Thyroid gland (tissue), 4 donors: Measurements from ENCODE around the gene KIF20B.

Source experiments
- POLR2A ChIP-seq, 2 donors: fragments of 450-650 bp; IDR thresholded peaks; one replicate each; pipeline ENCODE4 v1.6.1; 2017; ENCODE audit warnings: antibody characterized with exemption in 2 of 2, mild to moderate bottlenecking in 2 of 2, moderate library complexity in 1 of 2
- TF ChIP-seq, protein P1 (sequence below), 6 experiments: fragments of 200-600 bp in 3 of 6; fragments of 450-650 bp in 3 of 6; sonication (generic) in 3 of 6; IDR thresholded peaks; one replicate each; pipeline ENCODE4 v1.5.1; 2016 to 2019; ENCODE audit warnings: antibody characterized with exemption in 6 of 6, mild to moderate bottlenecking in 2 of 6, inconsistent platforms in 1 of 6, moderate library complexity in 1 of 6

DNA sequence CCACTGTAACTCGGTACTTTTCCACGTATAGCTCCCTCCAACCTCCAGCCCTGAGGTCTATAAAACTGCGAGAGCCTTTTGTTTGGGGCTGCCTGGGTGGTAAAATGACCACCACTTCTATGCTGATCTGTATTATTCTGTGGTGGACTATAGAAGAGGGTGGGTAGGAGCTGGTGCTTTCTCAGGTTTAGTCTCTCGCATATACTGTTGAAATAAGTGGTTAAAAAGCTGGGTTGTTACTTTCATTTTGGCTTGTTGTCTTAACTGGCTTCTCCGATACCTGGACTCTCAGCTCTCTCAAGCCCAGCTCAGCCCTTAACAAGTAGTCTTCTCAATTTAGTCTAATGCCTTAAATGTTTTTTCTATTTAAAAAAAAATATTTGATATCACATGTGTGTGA is 70.3 kb downstream of the KIF20B start:
- TF ChIP-seq, protein P1, sequence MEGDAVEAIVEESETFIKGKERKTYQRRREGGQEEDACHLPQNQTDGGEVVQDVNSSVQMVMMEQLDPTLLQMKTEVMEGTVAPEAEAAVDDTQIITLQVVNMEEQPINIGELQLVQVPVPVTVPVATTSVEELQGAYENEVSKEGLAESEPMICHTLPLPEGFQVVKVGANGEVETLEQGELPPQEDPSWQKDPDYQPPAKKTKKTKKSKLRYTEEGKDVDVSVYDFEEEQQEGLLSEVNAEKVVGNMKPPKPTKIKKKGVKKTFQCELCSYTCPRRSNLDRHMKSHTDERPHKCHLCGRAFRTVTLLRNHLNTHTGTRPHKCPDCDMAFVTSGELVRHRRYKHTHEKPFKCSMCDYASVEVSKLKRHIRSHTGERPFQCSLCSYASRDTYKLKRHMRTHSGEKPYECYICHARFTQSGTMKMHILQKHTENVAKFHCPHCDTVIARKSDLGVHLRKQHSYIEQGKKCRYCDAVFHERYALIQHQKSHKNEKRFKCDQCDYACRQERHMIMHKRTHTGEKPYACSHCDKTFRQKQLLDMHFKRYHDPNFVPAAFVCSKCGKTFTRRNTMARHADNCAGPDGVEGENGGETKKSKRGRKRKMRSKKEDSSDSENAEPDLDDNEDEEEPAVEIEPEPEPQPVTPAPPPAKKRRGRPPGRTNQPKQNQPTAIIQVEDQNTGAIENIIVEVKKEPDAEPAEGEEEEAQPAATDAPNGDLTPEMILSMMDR (IDR thresholded peaks at IDR 0.05): no peak
- no peak for TF ChIP-seq POLR2A (IDR thresholded peaks at IDR 0.05)
